CD4-positive, CD25-positive, alpha-beta regulatory T cell (primary cell): ENCODE results near the gene PGR. TPM values are rescaled to one million over a fixed set of nuclear protein-coding genes. Genes with fewer than 3 reads are reported as not detected.

Experiments
- ATAC-seq, 2 donors: fragments of 150-1000 bp; cut with Tn5 transposase; one replicate each; pipeline ENCODE4 v1.10.0; 2021; ENCODE audit warnings: low read depth in 2 of 2, moderate number of reproducible peaks in 2 of 2, moderate library complexity in 1 of 2
- DNase-seq, 3 donors: peaks; one replicate each; pipeline versions ENCODE4 v3.0.0 to v3.0.0-alpha.2; 2012 to 2022; ENCODE audit warnings: mixed read lengths in 1 of 3
- H3K27ac ChIP-seq: one replicate; pipeline ENCODE4 v1.7.0; 2013; ENCODE audit warnings: mild to moderate bottlenecking, low read length; ENCODE audit not compliant: insufficient read depth, poor library complexity, severe bottlenecking
- H3K27me3 ChIP-seq: one replicate; pipeline ENCODE4 v1.7.0; 2013; ENCODE audit warnings: low read length; ENCODE audit not compliant: control insufficient read depth, insufficient read depth
- H3K36me3 ChIP-seq: one replicate; pipeline ENCODE4 v1.7.0; 2013; ENCODE audit warnings: mild to moderate bottlenecking, low read length, moderate library complexity; ENCODE audit not compliant: control insufficient read depth, insufficient read depth
- H3K4me1 ChIP-seq: 2 replicates; pipeline ENCODE4 v1.7.0; 2013; ENCODE audit warnings: mild to moderate bottlenecking, low read length; ENCODE audit not compliant: insufficient read depth, control insufficient read depth, poor library complexity, severe bottlenecking
- H3K4me3 ChIP-seq: one replicate; pipeline ENCODE4 v1.7.0; 2013; ENCODE audit warnings: low read depth, mild to moderate bottlenecking, low read length, moderate library complexity
- H3K9me3 ChIP-seq, 2 experiments: 1 replicate in 1 of 2; 2 replicates in 1 of 2; pipeline ENCODE4 v1.7.0; 2013; ENCODE audit warnings: low read length in 2 of 2, mild to moderate bottlenecking in 1 of 2, moderate library complexity in 1 of 2; ENCODE audit not compliant: control insufficient read depth in 2 of 2
- H3K27ac Mint-ChIP-seq, 3 donors: one replicate each; pipeline ENCODE4 v1.8.0; 2020 to 2022; ENCODE audit warnings: mild to moderate bottlenecking in 3 of 3, mixed read lengths in 3 of 3, moderate library complexity in 2 of 3
- H3K27me3 Mint-ChIP-seq: one replicate; pipeline ENCODE4 v1.8.0; 2022; ENCODE audit warnings: mild to moderate bottlenecking, mixed read lengths
- H3K36me3 Mint-ChIP-seq: one replicate; pipeline ENCODE4 v1.8.0; 2020; ENCODE audit warnings: mixed read lengths
- H3K4me1 Mint-ChIP-seq, 4 donors: one replicate each; pipeline ENCODE4 v1.8.0; 2020 to 2022; ENCODE audit warnings: mixed read lengths in 4 of 4, mild to moderate bottlenecking in 1 of 4
- H3K4me3 Mint-ChIP-seq, 4 donors: one replicate each; pipeline ENCODE4 v1.8.0; 2020 to 2022; ENCODE audit warnings: mild to moderate bottlenecking in 4 of 4, mixed read lengths in 4 of 4, moderate library complexity in 3 of 4
- H3K9me3 Mint-ChIP-seq, 7 donors: one replicate each; pipeline ENCODE4 v1.8.0; 2020 to 2022; ENCODE audit warnings: mixed read lengths in 7 of 7, mild to moderate bottlenecking in 3 of 7, moderate library complexity in 2 of 7
- polyA plus RNA-seq, 4 donors: library from polyadenylated mRNA; unstranded; fragments of 300-500 nt; fragmentation: Illumina TruSeq; gene quantifications; one replicate each; pipeline ENCODE4 v1.2.3, GENCODE V29; 2021
- total RNA-seq: library from RNA; stranded (reverse); gene quantifications from one replicate; pipeline ENCODE4 v1.2.3, GENCODE V29; 2022

The PGR gene
- total and polyA plus RNA-seq, 5 donors from 2014 or later, result not detected

DNA sequence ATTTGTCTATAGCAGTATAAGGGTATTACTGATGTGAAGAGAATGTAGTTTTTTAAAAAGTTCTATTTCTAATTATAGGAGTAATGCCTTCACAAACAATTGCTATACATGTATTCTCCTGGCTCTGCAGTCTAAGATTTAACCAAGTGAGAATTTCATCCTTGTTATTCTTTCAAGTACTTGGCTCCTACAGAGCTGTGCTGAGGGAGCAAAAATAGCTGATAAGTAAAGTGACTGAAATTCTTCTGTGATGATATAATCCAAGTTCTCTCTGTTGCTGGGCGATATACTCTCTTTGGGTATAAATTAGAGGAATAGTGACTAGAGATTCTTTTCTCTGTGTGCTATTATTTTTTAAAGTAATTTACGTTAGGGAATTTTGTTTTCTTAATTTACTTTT lies 68.0 kb downstream of the PGR start:
- H3K9me3 ChIP-seq, result no peaks in the 10 kb centered on the region
- peaks cover 1 to 8% (median 5%) of the 10 kb centered on the region in 7 donors for H3K9me3 Mint-ChIP-seq
- H3K27ac ChIP-seq, result no peak overlapping the region
- no peaks in the 10 kb centered on the region for H3K36me3 Mint-ChIP-seq
- H3K4me3 ChIP-seq, result no peak overlapping the region
- H3K27ac Mint-ChIP-seq, result no peak overlapping the region
- no peak for DNase-seq
- no peaks in the 10 kb centered on the region for H3K27me3 Mint-ChIP-seq
- no peaks in the 10 kb centered on the region for H3K4me1 Mint-ChIP-seq
- H3K27me3 ChIP-seq, result no peaks in the 10 kb centered on the region
- H3K4me3 Mint-ChIP-seq, result no peak overlapping the region
- no peaks in the 10 kb centered on the region for H3K4me1 ChIP-seq
- H3K36me3 ChIP-seq, result no peaks in the 10 kb centered on the region
- ATAC-seq, result no peak

DNA sequence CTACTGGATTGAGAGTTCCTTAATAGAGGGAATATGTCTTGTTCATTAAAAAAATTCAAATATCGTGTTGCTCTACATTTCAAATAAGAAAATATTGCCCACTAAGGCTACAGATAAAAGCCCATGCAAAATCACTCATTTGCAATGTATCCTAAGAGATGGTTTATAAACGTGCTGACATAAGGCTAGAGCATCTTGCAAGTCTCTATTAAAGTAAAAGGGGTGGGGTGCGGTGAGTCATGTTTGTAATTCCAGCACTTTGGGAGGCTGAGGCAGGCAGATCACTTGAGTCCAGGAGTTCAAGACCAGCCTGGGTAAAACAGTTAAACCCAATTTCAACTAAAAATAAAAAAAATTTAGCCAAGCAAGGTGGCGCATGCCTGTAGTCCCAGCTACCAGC lies 70.3 kb downstream of the PGR start:
- Histone ChIP-seq H3K4me3 (no peak overlapping the region), H3K4me1 (no peaks in the 10 kb centered on the region), H3K27ac (no peak overlapping the region), H3K36me3 (no peaks in the 10 kb centered on the region), H3K9me3 (no peaks in the 10 kb centered on the region), H3K27me3 (no peaks in the 10 kb centered on the region)
- H3K4me3 Mint-ChIP-seq, result no peak overlapping the region
- H3K27ac Mint-ChIP-seq, result no peak overlapping the region
- ATAC-seq (no peak), DNase-seq (no peak)
- no peaks in the 10 kb centered on the region for H3K4me1 Mint-ChIP-seq
- H3K36me3 Mint-ChIP-seq, result no peaks in the 10 kb centered on the region
- H3K27me3 Mint-ChIP-seq, result no peaks in the 10 kb centered on the region
- peaks cover 1 to 8% (median 5%) of the 10 kb centered on the region in 7 donors for H3K9me3 Mint-ChIP-seq

DNA sequence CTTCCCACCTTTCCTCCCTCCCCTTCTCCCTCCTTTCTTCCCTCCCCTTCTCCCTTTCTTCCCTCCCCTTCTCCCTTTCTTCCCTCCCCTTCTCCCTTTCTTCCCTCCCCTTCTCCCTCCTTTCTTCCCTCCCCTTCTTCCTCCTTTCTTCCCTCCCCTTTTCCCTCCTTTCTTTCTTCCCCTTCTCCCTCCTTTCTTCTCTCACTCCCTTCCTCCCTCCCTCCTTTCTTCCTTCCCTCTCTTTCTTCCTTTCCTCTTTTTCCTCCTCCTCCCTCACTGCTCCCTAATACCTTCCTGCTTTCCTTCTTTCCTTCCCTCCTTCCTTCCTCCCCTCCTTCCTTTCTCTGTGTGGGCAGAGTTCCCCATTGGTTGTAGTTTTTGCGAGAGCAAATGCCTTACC lies 76.1 kb downstream of the PGR start:
- no peaks in the 10 kb centered on the region for H3K4me1 ChIP-seq
- Mint-ChIP-seq H3K27me3 (no peaks in the 10 kb centered on the region), H3K4me3 (no peak overlapping the region), H3K27ac (no peak overlapping the region), H3K36me3 (no peaks in the 10 kb centered on the region), H3K9me3 (peaks cover 0 to 12% (median 5%) of the 10 kb centered on the region in 7 donors), H3K4me1 (no peaks in the 10 kb centered on the region)
- ATAC-seq, result no peak
- H3K27ac ChIP-seq, result no peak overlapping the region
- no peaks in the 10 kb centered on the region for H3K36me3 ChIP-seq
- H3K27me3 ChIP-seq, result no peaks in the 10 kb centered on the region
- H3K9me3 ChIP-seq, result no peaks in the 10 kb centered on the region
- no peak overlapping the region for H3K4me3 ChIP-seq
- DNase-seq, result no peak

DNA sequence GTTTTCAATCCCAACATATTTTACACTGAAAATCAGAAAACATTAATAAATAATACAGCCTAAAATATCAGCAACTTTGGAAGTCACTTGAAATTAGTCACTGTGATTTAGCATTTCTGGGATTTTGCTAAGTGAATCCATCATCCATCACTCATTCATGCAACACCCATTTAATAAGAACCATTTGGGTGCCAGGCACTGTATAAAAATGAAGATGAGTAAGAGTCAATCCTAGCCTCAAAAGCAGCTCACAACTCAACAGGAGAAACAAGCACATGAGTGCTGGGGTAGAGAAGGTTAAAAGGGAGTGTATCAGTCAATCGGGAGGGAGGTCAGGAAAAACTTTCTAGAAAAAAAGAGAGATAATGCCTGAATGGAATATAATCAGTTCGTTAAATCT lies 77.9 kb downstream of the PGR start:
- Histone ChIP-seq H3K36me3 (no peaks in the 10 kb centered on the region), H3K9me3 (no peaks in the 10 kb centered on the region), H3K4me3 (no peak overlapping the region), H3K27ac (no peak overlapping the region), H3K4me1 (no peaks in the 10 kb centered on the region), H3K27me3 (no peaks in the 10 kb centered on the region)
- no peaks in the 10 kb centered on the region for H3K27me3 Mint-ChIP-seq
- H3K36me3 Mint-ChIP-seq, result no peaks in the 10 kb centered on the region
- DNase-seq, result no peak
- no peak overlapping the region for H3K27ac Mint-ChIP-seq
- H3K4me3 Mint-ChIP-seq, result peak overlapping the region in 1 of 4 donors; percentile 66
- H3K4me1 Mint-ChIP-seq, result no peaks in the 10 kb centered on the region
- H3K9me3 Mint-ChIP-seq, result peaks cover 0 to 16% (median 3%) of the 10 kb centered on the region in 7 donors
- ATAC-seq, result no peak

DNA sequence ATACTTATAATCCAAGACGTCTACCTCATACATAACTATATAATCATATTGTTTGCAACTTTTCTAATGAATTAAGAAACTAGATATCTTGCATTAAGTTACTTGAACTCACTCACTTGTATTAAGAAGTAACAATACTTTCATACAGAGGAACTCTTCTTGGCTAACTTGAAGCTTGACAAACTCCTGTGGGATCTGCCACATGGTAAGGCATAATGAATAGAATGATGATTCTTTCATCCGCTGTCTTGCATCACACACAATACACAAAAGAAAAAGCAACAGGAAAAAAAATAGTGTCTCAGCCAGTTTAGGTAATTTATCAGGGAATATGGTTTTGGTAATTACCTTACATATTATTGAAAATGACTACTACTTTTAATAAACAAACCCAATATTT lies 79.8 kb downstream of the PGR start:
- H3K9me3 Mint-ChIP-seq, result peaks cover 0 to 20% (median 7%) of the 10 kb centered on the region in 7 donors
- H3K27me3 Mint-ChIP-seq, result no peaks in the 10 kb centered on the region
- no peak overlapping the region for H3K27ac ChIP-seq
- no peak overlapping the region for H3K27ac Mint-ChIP-seq
- ATAC-seq, result no peak
- no peaks in the 10 kb centered on the region for H3K9me3 ChIP-seq
- H3K36me3 ChIP-seq, result no peaks in the 10 kb centered on the region
- DNase-seq, result no peak
- H3K4me1 Mint-ChIP-seq, result no peaks in the 10 kb centered on the region
- no peak overlapping the region for H3K4me3 Mint-ChIP-seq
- no peaks in the 10 kb centered on the region for H3K4me1 ChIP-seq
- no peaks in the 10 kb centered on the region for H3K27me3 ChIP-seq
- no peak overlapping the region for H3K4me3 ChIP-seq
- no peaks in the 10 kb centered on the region for H3K36me3 Mint-ChIP-seq

DNA sequence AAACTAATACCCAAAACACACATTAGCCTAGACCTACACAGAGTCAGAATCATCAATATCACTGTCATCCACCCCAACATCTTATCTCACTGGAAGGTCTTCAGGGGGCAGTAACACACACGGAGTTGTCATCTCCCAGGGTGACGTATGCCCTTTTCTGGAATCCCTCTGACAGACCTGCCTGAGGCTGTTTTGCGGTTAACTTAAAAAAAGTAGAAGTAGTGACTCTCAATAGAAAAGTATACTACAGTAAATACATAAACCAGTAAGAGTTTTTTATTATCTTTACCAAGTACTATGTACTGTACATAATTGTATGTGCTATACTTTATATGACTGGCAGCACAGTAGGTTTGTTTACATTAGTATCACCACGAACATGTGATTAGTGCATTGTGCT lies 80.5 kb downstream of the PGR start:
- Histone ChIP-seq H3K9me3 (no peaks in the 10 kb centered on the region), H3K4me1 (no peaks in the 10 kb centered on the region), H3K4me3 (no peak overlapping the region), H3K36me3 (no peaks in the 10 kb centered on the region), H3K27ac (no peak overlapping the region), H3K27me3 (no peaks in the 10 kb centered on the region)
- H3K36me3 Mint-ChIP-seq, result no peaks in the 10 kb centered on the region
- no peaks in the 10 kb centered on the region for H3K4me1 Mint-ChIP-seq
- no peaks in the 10 kb centered on the region for H3K27me3 Mint-ChIP-seq
- ATAC-seq, result no peak
- no peak overlapping the region for H3K4me3 Mint-ChIP-seq
- no peak overlapping the region for H3K27ac Mint-ChIP-seq
- DNase-seq, result no peak
- peaks cover 0 to 22% (median 6%) of the 10 kb centered on the region in 7 donors for H3K9me3 Mint-ChIP-seq

DNA sequence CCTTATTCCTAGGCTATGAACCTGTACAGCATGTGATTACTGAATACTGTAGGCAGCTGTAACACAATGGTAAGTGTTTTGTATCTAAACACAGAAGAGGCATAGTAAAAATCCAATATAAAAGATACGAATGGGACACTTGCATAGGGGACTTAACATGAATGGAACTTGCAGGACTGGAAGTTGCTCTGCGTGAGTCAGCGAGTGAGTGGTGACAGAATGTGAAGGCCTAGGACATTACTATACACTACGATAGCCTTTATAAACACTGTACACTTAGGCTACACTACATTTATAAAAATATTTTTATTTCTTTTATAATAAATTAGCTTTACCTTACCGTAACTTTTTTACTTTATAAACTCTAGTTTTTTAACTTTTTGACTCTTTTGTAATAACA lies 81.1 kb downstream of the PGR start:
- no peaks in the 10 kb centered on the region for H3K27me3 Mint-ChIP-seq
- ATAC-seq (no peak), DNase-seq (no peak)
- H3K36me3 Mint-ChIP-seq, result no peaks in the 10 kb centered on the region
- H3K4me3 ChIP-seq, result no peak overlapping the region
- no peaks in the 10 kb centered on the region for H3K9me3 ChIP-seq
- H3K27ac Mint-ChIP-seq, result no peak overlapping the region
- no peaks in the 10 kb centered on the region for H3K4me1 Mint-ChIP-seq
- no peak overlapping the region for H3K4me3 Mint-ChIP-seq
- no peaks in the 10 kb centered on the region for H3K27me3 ChIP-seq
- H3K4me1 ChIP-seq, result no peaks in the 10 kb centered on the region
- H3K9me3 Mint-ChIP-seq, result peaks cover 0 to 21% (median 7%) of the 10 kb centered on the region in 7 donors
- H3K27ac ChIP-seq, result no peak overlapping the region
- H3K36me3 ChIP-seq, result no peaks in the 10 kb centered on the region

DNA sequence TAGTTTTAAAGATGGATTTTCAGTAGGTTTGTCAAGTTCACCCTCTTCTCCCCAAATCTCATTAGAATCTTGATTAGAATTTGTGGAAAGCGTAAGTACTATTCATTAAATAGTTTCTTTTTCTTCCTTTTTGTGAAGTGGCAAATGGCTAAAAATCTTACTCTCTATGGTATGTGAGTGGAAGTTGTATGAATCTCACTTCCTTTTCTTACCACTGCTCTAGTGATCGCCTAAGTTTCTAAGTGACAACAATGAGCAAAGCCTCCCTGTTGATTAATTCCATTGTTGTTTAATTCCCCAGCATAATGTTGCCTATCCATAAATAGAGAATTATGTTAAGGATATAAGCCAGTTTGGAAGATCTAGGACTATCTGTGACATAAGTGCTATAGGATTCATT lies 82.7 kb downstream of the PGR start:
- no peak overlapping the region for H3K4me3 ChIP-seq
- DNase-seq (no peak), ATAC-seq (no peak)
- Mint-ChIP-seq H3K4me1 (no peaks in the 10 kb centered on the region), H3K27me3 (no peaks in the 10 kb centered on the region), H3K4me3 (no peak overlapping the region), H3K9me3 (peaks cover 0 to 19% (median 8%) of the 10 kb centered on the region in 7 donors), H3K27ac (no peak overlapping the region), H3K36me3 (no peaks in the 10 kb centered on the region)
- H3K27me3 ChIP-seq, result no peaks in the 10 kb centered on the region
- no peaks in the 10 kb centered on the region for H3K4me1 ChIP-seq
- H3K9me3 ChIP-seq, result no peaks in the 10 kb centered on the region
- H3K27ac ChIP-seq, result no peak overlapping the region
- H3K36me3 ChIP-seq, result no peaks in the 10 kb centered on the region
